Measurements from ENCODE around the gene SRGAP1. TPM values are rescaled to one million over a fixed set of nuclear protein-coding genes. Genes with fewer than 3 reads are reported as not detected.

SRGAP1 gene
- total and polyA plus RNA-seq, 2 donors from 2014 or later = 1.8 to 13.5 TPM

GRCh38 chr12:64171715-64172114 is 327.2 kb downstream of the SRGAP1 start:
- Histone ChIP-seq H3K4me1 (ENCODE audit: control insufficient read depth in 2 of 3, insufficient read depth in 2 of 3, low read depth in 1 of 3, low read length in 3 of 3) (no peaks in the 10 kb centered on the region), H3K9me3 (ENCODE audit: control insufficient read depth in 2 of 3, insufficient read depth in 1 of 3, low read length in 3 of 3) (no peaks in the 10 kb centered on the region), H3K27me3 (ENCODE audit: control insufficient read depth, insufficient read depth, low read length) (no peaks in the 10 kb centered on the region), H3K9ac (ENCODE audit: low read length in 3 of 3) (no peak overlapping the region), H3K36me3 (ENCODE audit: control insufficient read depth in 2 of 3, insufficient read depth in 3 of 3, low read length in 3 of 3) (no peaks in the 10 kb centered on the region), H3K27ac (ENCODE audit: low read depth in 2 of 2, low read length in 2 of 2) (no peak overlapping the region), H3K4me3 (ENCODE audit: low read length in 3 of 3) (no peak overlapping the region)
- FAIRE-seq (no peak), DNase-seq (no peak)
- no peak for TF ChIP-seq CTCF (IDR thresholded peaks at IDR 0.05; ENCODE audit: borderline replicate concordance, extremely low read depth, insufficient read depth)
- intact Hi-C loops (cut with DNase I) = no loop called here

GRCh38 chr12:64172143-64172970 is 327.9 kb downstream of the SRGAP1 start:
- no peaks in the 10 kb centered on the region for H3K9me3 ChIP-seq (ENCODE audit: control insufficient read depth in 2 of 3, insufficient read depth in 1 of 3, low read length in 3 of 3)
- intact Hi-C loops (cut with DNase I) = no loop called here
- no peaks in the 10 kb centered on the region for H3K27me3 ChIP-seq (ENCODE audit: control insufficient read depth, insufficient read depth, low read length)
- DNase-seq = no peak
- no peaks in the 10 kb centered on the region for H3K4me1 ChIP-seq (ENCODE audit: control insufficient read depth in 2 of 3, insufficient read depth in 2 of 3, low read depth in 1 of 3, low read length in 3 of 3)
- H3K4me3 ChIP-seq (ENCODE audit: low read length in 3 of 3) = no peak overlapping the region
- FAIRE-seq = no peak
- no peak overlapping the region for H3K27ac ChIP-seq (ENCODE audit: low read depth in 2 of 2, low read length in 2 of 2)
- H3K36me3 ChIP-seq (ENCODE audit: control insufficient read depth in 2 of 3, insufficient read depth in 3 of 3, low read length in 3 of 3) = no peaks in the 10 kb centered on the region
- no peak for TF ChIP-seq CTCF (IDR thresholded peaks at IDR 0.05; ENCODE audit: borderline replicate concordance, extremely low read depth, insufficient read depth)
- H3K9ac ChIP-seq (ENCODE audit: low read length in 3 of 3) = no peak overlapping the region

DNA sequence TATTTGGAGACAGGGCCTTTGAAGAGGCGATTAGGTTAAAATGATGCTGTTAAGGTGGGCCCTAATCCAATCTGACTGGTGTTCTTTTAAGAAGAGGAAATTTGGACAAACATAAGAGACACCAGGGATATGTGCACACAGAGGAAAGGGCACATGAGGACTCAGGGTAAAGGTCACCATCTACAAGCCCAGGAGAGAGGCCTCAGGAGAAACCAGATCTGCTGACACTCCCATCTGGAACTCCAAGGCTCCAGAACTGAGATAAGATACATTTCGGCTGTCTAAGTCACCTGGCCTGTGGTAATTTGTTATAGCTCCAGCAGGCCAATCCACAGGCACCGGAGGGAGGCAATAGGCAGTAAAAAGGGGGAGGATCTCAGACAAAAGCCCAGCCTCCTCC is 329.0 kb downstream of the SRGAP1 start:
- Histone ChIP-seq H3K4me1 (ENCODE audit: control insufficient read depth in 2 of 3, insufficient read depth in 2 of 3, low read depth in 1 of 3, low read length in 3 of 3) (no peaks in the 10 kb centered on the region), H3K9ac (ENCODE audit: low read length in 3 of 3) (no peak overlapping the region), H3K27ac (ENCODE audit: low read depth in 2 of 2, low read length in 2 of 2) (no peak overlapping the region), H3K27me3 (ENCODE audit: control insufficient read depth, insufficient read depth, low read length) (no peaks in the 10 kb centered on the region), H3K4me3 (ENCODE audit: low read length in 3 of 3) (no peak overlapping the region), H3K36me3 (ENCODE audit: control insufficient read depth in 2 of 3, insufficient read depth in 3 of 3, low read length in 3 of 3) (no peaks in the 10 kb centered on the region), H3K9me3 (ENCODE audit: control insufficient read depth in 2 of 3, insufficient read depth in 1 of 3, low read length in 3 of 3) (no peaks in the 10 kb centered on the region)
- no peak for FAIRE-seq
- no peak for TF ChIP-seq CTCF (IDR thresholded peaks at IDR 0.05; ENCODE audit: borderline replicate concordance, extremely low read depth, insufficient read depth)
- peak in 1 of 5 donors; percentile 5 for DNase-seq
- intact Hi-C loops (cut with DNase I) = no loop called here

Measured in kidney (tissue), 14 donors.